PC-3 (cell line): Measurements from ENCODE around the gene KDM4B. TPM values are rescaled to one million over a fixed set of nuclear protein-coding genes. Genes with fewer than 3 reads are reported as not detected.

ENCODE experiments used
- ATAC-seq: fragments of 200-7000 bp; cut with Tn5 transposase; 2 replicates; pipeline ENCODE4 v1.9.1; 2020; ENCODE audit warnings: mild to moderate bottlenecking, moderate library complexity
- BruUV-seq: library from RNA; stranded (reverse); fragments of 400-500 nt; replicated peaks from 2 replicates; lab custom pipeline; 2021; lab: Mats Ljungman, UMichigan
- CTCF ChIA-PET: fragments of 300-600 bp; sonication (Branson Sonifier 250); formaldehyde crosslinking; loops from one replicate; lab custom pipeline; 2022; ENCODE audit warnings: antibody characterized with exemption; lab: Charles Lee
- POLR2A ChIA-PET: fragments of 300-600 bp; sonication (Branson Sonifier 250); formaldehyde crosslinking; loops from one replicate; lab custom pipeline; 2022; ENCODE audit warnings: antibody characterized with exemption; ENCODE audit not compliant: unreplicated experiment; lab: Charles Lee
- DNase-seq: peaks from one replicate; pipeline ENCODE4 v3.0.0-alpha.2; 2015
- H2AFZ ChIP-seq: fragments of 300-600 bp; sonication (generic); 2 replicates; pipeline ENCODE4 v1.6.0; 2016; ENCODE audit warnings: antibody characterized with exemption, low read length
- H3F3A ChIP-seq: fragments of 300-600 bp; sonication (generic); one replicate; pipeline ENCODE4 v1.6.0; 2017; ENCODE audit warnings: antibody characterized with exemption, low read length, control low read depth, mild to moderate bottlenecking; ENCODE audit not compliant: unreplicated experiment
- H3K27ac ChIP-seq: fragments of 300-600 bp; sonication (generic); 2 replicates; pipeline ENCODE4 v1.5.1; 2016; ENCODE audit warnings: mild to moderate bottlenecking, low read length
- H3K27me3 ChIP-seq: fragments of 300-600 bp; sonication (generic); 2 replicates; pipeline ENCODE4 v1.6.1; 2016; ENCODE audit warnings: low read length, mixed read lengths
- H3K36me3 ChIP-seq: fragments of 300-600 bp; sonication (generic); 2 replicates; pipeline ENCODE4 v1.6.1; 2016; ENCODE audit warnings: low read depth, mixed run types, low read length, mixed read lengths
- H3K4me1 ChIP-seq: fragments of 300-600 bp; sonication (generic); 2 replicates; pipeline ENCODE4 v1.5.1; 2016; ENCODE audit warnings: low read length; ENCODE audit not compliant: insufficient read depth
- H3K4me2 ChIP-seq: fragments of 300-600 bp; sonication (generic); 2 replicates; pipeline ENCODE4 v1.6.0; 2016; ENCODE audit warnings: low read length
- H3K4me3 ChIP-seq: fragments of 300-600 bp; sonication (generic); 2 replicates; pipeline ENCODE4 v1.5.1; 2016; ENCODE audit warnings: mild to moderate bottlenecking, low read length, mixed read lengths
- H3K79me2 ChIP-seq: fragments of 300-600 bp; sonication (generic); 2 replicates; pipeline ENCODE4 v1.6.1; 2017; ENCODE audit warnings: low read length, mixed read lengths
- H3K9ac ChIP-seq: fragments of 300-600 bp; sonication (generic); 2 replicates; pipeline ENCODE4 v1.6.0; 2016; ENCODE audit warnings: mild to moderate bottlenecking, low read length
- H3K9me2 ChIP-seq: fragments of 300-600 bp; sonication (generic); replicated peaks from 2 replicates; pipeline ENCODE4 v1.6.1; 2016; ENCODE audit warnings: mixed run types, low read length, mixed read lengths
- H3K9me3 ChIP-seq: fragments of 300-600 bp; sonication (generic); 2 replicates; pipeline ENCODE4 v1.6.1; 2016; ENCODE audit warnings: low read length, mixed read lengths
- H4K20me1 ChIP-seq: fragments of 300-600 bp; sonication (generic); 2 replicates; pipeline ENCODE4 v1.6.1; 2016; ENCODE audit warnings: low read length, mixed read lengths
- CTCF ChIP-seq: fragments of 300-600 bp; sonication (generic); conservative IDR thresholded peaks from 2 replicates; pipeline ENCODE4 v1.5.1; 2017; ENCODE audit warnings: antibody characterized with exemption, low read depth, mild to moderate bottlenecking, low read length
- EZH2 ChIP-seq: fragments of 300-600 bp; sonication (generic); IDR thresholded peaks from one replicate; pipeline ENCODE4 v1.6.1; 2017; ENCODE audit warnings: antibody characterized with exemption, mild to moderate bottlenecking, low read length; ENCODE audit not compliant: unreplicated experiment
- EZH2phosphoT487 ChIP-seq: fragments of 300-600 bp; sonication (generic); IDR thresholded peaks from 2 replicates; pipeline ENCODE4 v1.6.1; 2018; ENCODE audit warnings: mild to moderate bottlenecking, antibody characterized with exemption, low read length, borderline replicate concordance
- intact Hi-C: fragments of 100-400 bp; cut with micrococcal nuclease; formaldehyde crosslinking; loops from 2 replicates; pipeline ENCODE4 v1.9.0; 2023
- total RNA-seq: library from RNA; depleted of rRNA; stranded (reverse); fragments of >200 nt; gene quantifications from 2 replicates; pipeline ENCODE4 v1.2.3, GENCODE V29; 2014

Gene KDM4B
- total RNA-seq, 1 experiment from 2014 or later = 19.8 TPM

GRCh38 chr19:4980067-4980466 lies 11.2 kb downstream of the KDM4B start:
- Histone ChIP-seq H3K4me1 (peaks cover 22% of the 10 kb centered on the region), H3K36me3 (peaks cover 6% of the 10 kb centered on the region; the same call in 1 of the 2 replicates), H4K20me1 (peaks cover 33% of the 10 kb centered on the region; the same call in 1 of the 2 replicates), H3K9me3 (no peaks in the 10 kb centered on the region), H2AFZ (no peak overlapping the region), H3K27ac (no peak overlapping the region), H3K4me2 (no peak overlapping the region), H3K4me3 (no peak overlapping the region), H3K27me3 (no peaks in the 10 kb centered on the region), H3K9me2 (no peaks in the 10 kb centered on the region), H3K79me2 (peaks cover 96% of the 10 kb centered on the region), H3K9ac (no peak overlapping the region), H3F3A (no peaks in the 10 kb centered on the region)
- ChIA-PET POLR2A (no interaction called here), CTCF (no interaction called here)
- DNase-seq (no peak), ATAC-seq (no peak)
- BruUV-seq = no TSS peak
- intact Hi-C loops = no loop called here
- TF ChIP-seq CTCF (no peak), EZH2 (no peak), EZH2phosphoT487 (no peak)

- Histone ChIP-seq H3K4me3 (no peak overlapping the region), H3K4me2 (no peak overlapping the region), H3K9me2 (no peaks in the 10 kb centered on the region), H4K20me1 (peaks cover 36% of the 10 kb centered on the region; the same call in 1 of the 2 replicates), H3K79me2 (peaks cover 96% of the 10 kb centered on the region), H3K9ac (no peak overlapping the region), H3F3A (no peaks in the 10 kb centered on the region), H3K9me3 (no peaks in the 10 kb centered on the region), H2AFZ (no peak overlapping the region), H3K27me3 (no peaks in the 10 kb centered on the region), H3K4me1 (peaks cover 16% of the 10 kb centered on the region), H3K27ac (no peak overlapping the region), H3K36me3 (peaks cover 6% of the 10 kb centered on the region; the same call in 1 of the 2 replicates)
- no TSS peak for BruUV-seq
- DNase-seq (no peak), ATAC-seq (no peak)
- ChIA-PET POLR2A (no interaction called here), CTCF (no interaction called here)
- TF ChIP-seq EZH2 = no peak
- no peak for TF ChIP-seq CTCF
- TF ChIP-seq EZH2phosphoT487 = no peak
- intact Hi-C loops = no loop called here
Observed at GRCh38 chr19:4980838-4981680, 12.1 kb downstream of the KDM4B start.

GRCh38 chr19:4981681-4981958 lies 12.7 kb downstream of the KDM4B start:
- no peak for TF ChIP-seq CTCF
- TF ChIP-seq EZH2phosphoT487 = no peak
- TF ChIP-seq EZH2 = no peak
- H3K79me2 ChIP-seq = peaks cover 96% of the 10 kb centered on the region

More at GRCh38 chr19:4981681-4981958, 12.7 kb downstream of the KDM4B start:
- Histone ChIP-seq H3K9me3 (no peaks in the 10 kb centered on the region), H3K4me1 (peaks cover 11% of the 10 kb centered on the region; the same call in 1 of the 2 replicates), H3K9ac (no peak overlapping the region), H3K27me3 (no peaks in the 10 kb centered on the region), H3K4me3 (no peak overlapping the region), H3K27ac (no peak overlapping the region), H3F3A (no peaks in the 10 kb centered on the region), H4K20me1 (peaks cover 37% of the 10 kb centered on the region; the same call in 1 of the 2 replicates), H3K36me3 (peaks cover 6% of the 10 kb centered on the region; the same call in 1 of the 2 replicates), H3K9me2 (no peaks in the 10 kb centered on the region), H2AFZ (no peak overlapping the region), H3K4me2 (no peak overlapping the region)
- DNase-seq (no peak), ATAC-seq (no peak)
- intact Hi-C loops = no loop called here
- BruUV-seq = no TSS peak
- POLR2A ChIA-PET = no interaction called here
- CTCF ChIA-PET = no interaction called here
